NB4 (cell line): ENCODE data around the gene LAMA1.

Experiments
- DNase-seq: peaks from one replicate; pipeline ENCODE4 v3.0.0; 2010; ENCODE audit warnings: low read depth
- H3K4me3 ChIP-seq: one replicate; pipeline ENCODE4 v1.5.1; 2011; ENCODE audit warnings: mild to moderate bottlenecking, low read depth, low read length, moderate library complexity
- MYC ChIP-seq: IDR thresholded peaks from 2 replicates; pipeline ENCODE4 v1.6.1; 2011; ENCODE audit warnings: low read depth, low read length
- POLR2A ChIP-seq: IDR thresholded peaks from 2 replicates; pipeline ENCODE4 v1.6.1; 2011; ENCODE audit warnings: mild to moderate bottlenecking; ENCODE audit not compliant: insufficient read length; ENCODE audit errors: extremely low read depth
- TF ChIP-seq, protein P1 (sequence below): IDR thresholded peaks from one replicate; pipeline ENCODE4 v1.5.1; 2012; ENCODE audit warnings: low read depth, low read length
- TF ChIP-seq, protein P2 (sequence below): IDR thresholded peaks from 2 replicates; pipeline ENCODE4 v1.6.1; 2011; ENCODE audit warnings: low read depth, low read length

The LAMA1 gene

DNA sequence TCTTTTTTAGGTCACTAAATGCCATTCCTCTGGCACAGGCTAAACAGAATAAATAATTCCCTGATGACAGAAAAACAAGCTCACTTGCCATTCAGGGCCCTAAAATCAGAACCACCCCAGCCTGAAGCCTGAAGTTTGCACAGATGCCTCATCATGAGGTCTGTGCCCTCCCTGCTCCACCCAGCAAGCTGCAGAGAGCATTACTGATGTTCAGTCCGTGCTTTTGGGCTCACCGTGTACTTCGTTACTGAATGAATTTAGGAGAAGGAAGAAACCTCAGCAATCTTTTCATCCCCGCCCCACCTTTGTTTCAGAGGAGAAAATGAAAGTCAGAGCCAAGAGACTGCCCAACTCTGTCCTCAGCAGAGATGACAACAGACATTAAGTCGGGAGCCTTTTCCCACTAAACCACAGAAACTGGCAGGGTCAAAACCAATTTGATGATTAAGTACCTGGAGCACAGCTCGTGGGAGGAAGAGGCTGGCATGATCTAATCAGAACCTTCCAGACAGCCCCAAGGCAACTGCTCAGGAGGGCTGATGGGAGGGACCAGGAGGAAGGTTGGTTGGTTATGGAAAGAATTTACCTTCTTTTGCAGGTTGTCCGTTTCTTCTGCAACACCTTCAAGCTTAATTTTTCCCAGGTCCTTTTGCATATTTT is 122.7 kb downstream of the LAMA1 start:
- TF ChIP-seq, protein P1, sequence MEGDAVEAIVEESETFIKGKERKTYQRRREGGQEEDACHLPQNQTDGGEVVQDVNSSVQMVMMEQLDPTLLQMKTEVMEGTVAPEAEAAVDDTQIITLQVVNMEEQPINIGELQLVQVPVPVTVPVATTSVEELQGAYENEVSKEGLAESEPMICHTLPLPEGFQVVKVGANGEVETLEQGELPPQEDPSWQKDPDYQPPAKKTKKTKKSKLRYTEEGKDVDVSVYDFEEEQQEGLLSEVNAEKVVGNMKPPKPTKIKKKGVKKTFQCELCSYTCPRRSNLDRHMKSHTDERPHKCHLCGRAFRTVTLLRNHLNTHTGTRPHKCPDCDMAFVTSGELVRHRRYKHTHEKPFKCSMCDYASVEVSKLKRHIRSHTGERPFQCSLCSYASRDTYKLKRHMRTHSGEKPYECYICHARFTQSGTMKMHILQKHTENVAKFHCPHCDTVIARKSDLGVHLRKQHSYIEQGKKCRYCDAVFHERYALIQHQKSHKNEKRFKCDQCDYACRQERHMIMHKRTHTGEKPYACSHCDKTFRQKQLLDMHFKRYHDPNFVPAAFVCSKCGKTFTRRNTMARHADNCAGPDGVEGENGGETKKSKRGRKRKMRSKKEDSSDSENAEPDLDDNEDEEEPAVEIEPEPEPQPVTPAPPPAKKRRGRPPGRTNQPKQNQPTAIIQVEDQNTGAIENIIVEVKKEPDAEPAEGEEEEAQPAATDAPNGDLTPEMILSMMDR, result no peak
- TF ChIP-seq MYC (no peak), POLR2A (no peak)
- TF ChIP-seq, protein P2, sequence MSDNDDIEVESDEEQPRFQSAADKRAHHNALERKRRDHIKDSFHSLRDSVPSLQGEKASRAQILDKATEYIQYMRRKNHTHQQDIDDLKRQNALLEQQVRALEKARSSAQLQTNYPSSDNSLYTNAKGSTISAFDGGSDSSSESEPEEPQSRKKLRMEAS, result no peak
- no peak overlapping the region for H3K4me3 ChIP-seq
- DNase-seq, result no peak

DNA sequence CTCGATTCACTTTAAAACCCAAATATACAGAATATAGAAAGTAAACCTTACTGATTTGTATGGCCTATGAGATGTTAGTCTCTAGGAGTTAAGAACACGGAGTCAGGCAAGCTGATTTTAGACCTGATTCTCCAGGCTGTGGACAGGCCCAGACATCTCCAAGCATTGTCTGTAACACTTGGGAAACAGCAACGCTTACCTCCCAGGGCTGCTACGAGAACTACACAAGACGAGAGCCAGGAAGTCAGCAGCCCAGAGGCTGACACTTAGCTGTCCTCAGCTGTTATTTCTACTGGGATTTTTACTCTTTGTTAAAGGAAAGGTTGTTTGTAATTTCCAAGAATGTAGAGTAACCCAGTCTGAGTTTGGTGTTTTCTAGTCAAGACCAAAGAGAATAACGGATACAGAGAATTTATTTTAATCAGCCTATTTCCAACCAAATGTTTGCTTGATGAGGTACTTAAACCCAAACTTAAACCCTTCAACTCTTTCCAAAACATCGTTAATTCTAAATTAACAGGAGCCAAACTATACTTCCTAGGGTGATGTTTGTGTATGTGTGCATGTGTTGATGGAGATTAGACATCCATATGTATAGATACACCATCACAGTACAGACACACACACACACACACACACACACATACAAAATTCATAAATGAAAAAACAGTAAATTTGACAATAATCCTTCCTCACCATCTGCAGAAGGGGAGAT is 123.4 kb downstream of the LAMA1 start:
- no peak for DNase-seq

DNA sequence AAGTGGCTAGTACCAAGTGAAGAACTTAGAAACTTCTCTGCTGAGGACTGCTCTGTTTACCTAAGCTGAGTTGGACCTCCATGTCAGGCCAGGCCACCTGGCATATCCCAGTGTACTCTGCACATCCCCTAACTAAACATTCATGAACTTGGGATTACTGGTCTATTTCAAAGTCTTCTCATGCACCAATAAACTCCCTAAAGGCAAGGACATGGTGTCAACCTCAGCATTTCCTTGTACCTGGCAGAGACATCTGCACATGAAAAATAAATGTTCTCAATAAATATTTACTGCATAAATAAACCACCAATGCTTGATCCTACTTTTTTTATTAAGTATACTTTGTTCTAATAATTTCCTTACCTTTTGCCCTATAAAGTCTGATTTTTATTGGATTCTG is 124.8 kb downstream of the LAMA1 start:
- no peak for DNase-seq
- TF ChIP-seq POLR2A, result no peak
- no peak for TF ChIP-seq MYC
- TF ChIP-seq, protein P2, result no peak
- TF ChIP-seq, protein P1, result no peak
- H3K4me3 ChIP-seq, result no peak overlapping the region

More for the DNA sequence above, 123.4 kb downstream of the LAMA1 start:
- H3K4me3 ChIP-seq, result no peak overlapping the region
- TF ChIP-seq MYC (no peak), POLR2A (no peak)
- TF ChIP-seq, protein P1, result no peak
- TF ChIP-seq, protein P2, result no peak

DNA sequence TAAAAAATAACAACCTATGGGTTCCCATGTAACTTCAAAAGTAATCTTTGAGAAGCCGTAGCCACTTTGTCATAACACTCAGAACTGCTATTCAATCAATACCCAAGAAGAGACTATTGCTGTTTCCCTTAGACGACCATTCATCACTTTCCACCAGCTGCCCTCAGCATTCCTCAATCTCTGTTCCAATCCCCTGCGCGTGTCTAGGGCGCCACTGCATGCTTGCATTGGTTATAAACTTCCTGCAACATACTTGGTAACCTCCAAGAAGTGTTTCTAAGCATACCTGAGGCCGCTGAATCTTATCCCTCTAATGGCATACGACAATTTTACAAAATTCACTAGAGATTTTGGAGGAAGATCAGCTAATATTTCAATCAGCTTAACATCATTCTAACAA is 134.2 kb downstream of the LAMA1 start:
- TF ChIP-seq, protein P2, result no peak
- TF ChIP-seq POLR2A (no peak), MYC (no peak)
- TF ChIP-seq, protein P1, result no peak
- no peak overlapping the region for H3K4me3 ChIP-seq
- no peak for DNase-seq

DNA sequence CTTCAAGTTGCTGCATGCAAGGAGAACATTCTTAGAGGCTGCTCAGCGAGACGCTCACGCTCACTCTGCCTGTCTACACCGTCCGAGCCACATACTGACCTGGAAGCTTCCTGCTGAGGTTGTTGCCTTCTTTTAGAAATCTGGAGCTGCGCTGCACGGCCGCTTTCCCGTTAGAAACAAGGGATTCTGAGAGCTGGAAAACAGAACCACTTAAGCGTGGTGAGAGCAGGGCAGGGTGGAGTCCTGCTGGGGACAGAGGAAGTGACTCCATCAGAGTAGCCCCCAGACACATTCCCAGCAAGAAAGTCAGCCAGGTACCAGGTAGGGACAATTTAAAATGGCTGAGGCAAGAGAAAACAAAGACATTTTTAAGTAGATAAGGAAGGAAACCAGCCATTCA is 135.2 kb downstream of the LAMA1 start:
- no peak for DNase-seq

More for the DNA sequence above, 135.2 kb downstream of the LAMA1 start:
- TF ChIP-seq, protein P1, result no peak
- TF ChIP-seq MYC (no peak), POLR2A (no peak)
- TF ChIP-seq, protein P2, result no peak
- no peak overlapping the region for H3K4me3 ChIP-seq
